HL-60 (cell line): ENCODE measurements around the gene PSMB7.

Experiments used
- CTCF ChIP-seq: IDR thresholded peaks from one replicate; pipeline ENCODE4 v1.5.1; 2011; ENCODE audit warnings: low read length, control low read depth, inconsistent platforms; ENCODE audit not compliant: insufficient read depth
- GABPA ChIP-seq: IDR thresholded peaks from 2 replicates; pipeline ENCODE4 v1.6.1; 2012; ENCODE audit warnings: low read depth
- POLR2AphosphoS5 ChIP-seq: IDR thresholded peaks from 2 replicates; pipeline ENCODE4 v1.6.1; 2012; ENCODE audit warnings: low read depth
- REST ChIP-seq: IDR thresholded peaks from 2 replicates; pipeline ENCODE4 v1.6.1; 2012; ENCODE audit warnings: low read depth; ENCODE audit not compliant: insufficient replicate concordance
- SPI1 ChIP-seq: IDR thresholded peaks from 2 replicates; pipeline ENCODE4 v1.6.1; 2012; ENCODE audit warnings: low read depth, mild to moderate bottlenecking, borderline replicate concordance

GRCh38 chr9:124345751-124346281 is 69.4 kb downstream of the PSMB7 start:
- TF ChIP-seq GABPA (no peak), POLR2AphosphoS5 (peak; percentile 13; the same call in 1 of the 2 replicates), SPI1 (no peak), CTCF (no peak), REST (no peak)
